ENCODE measurements around the gene PRR3.
A peak's percentile ranks its signal among the peaks of the same experiment; 100 is the strongest.

Gene PRR3

DNA sequence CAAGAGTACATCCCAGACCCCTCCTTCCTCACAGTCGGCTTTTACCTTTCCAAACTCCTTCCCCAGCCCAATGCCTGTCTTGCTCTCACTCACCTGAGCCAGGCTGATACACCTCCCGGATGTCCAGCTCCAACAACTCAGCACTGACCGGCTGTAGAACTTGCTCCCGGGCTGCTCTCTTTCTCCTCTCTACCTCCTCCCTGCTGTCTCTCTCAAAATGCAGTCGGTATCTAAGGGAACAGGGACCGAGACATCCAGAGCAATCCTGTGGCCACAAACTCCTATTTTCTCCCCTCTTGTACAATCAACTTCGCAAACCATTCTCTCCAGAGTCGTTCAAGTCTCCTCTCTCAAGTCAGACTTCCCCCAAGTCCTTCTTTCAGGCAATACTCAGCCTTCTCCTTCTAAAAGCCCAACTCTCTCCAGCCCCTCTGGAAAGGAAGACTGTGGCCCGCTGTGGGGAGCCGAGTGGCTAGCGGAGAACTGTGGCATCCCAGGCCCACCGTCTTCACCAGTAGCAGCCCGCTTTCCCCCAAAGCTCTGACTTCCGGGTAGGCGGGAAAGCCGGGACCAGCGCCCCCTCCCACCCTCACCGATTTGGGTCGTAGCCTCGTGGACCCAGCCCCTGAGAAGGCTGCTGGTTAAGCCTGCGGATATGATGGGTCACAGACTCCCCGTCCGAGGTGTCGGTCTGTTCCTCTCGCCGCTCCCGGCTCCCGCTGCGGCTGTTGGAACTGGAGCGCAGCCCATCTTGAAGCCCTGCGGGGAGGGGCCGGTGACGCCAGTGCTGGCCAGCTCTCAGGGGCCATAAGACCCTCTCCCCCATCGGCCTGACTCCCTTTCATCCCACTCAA lies 1.9 kb upstream of the PRR3 start:
- no peak for DNase-seq (ENCODE audit: low read depth in 1 of 2, low spot score in 1 of 2)
- H3K4me3 ChIP-seq (replicated peaks; ENCODE audit: insufficient read depth, low read length) = peak overlapping the region; percentile 90
- no peak for TF ChIP-seq GABPA (IDR thresholded peaks at IDR 0.05; ENCODE audit: low read depth)
- no peak for TF ChIP-seq CTCF (IDR thresholded peaks at IDR 0.05; ENCODE audit: insufficient read depth, low read length)
- H3K27ac ChIP-seq (replicated peaks) = no peak overlapping the region; the same call in 1 of the 2 replicates
- H3K27me3 ChIP-seq (ENCODE audit: insufficient read depth, poor library complexity, severe bottlenecking) = no peaks in the 10 kb centered on the region

DNA sequence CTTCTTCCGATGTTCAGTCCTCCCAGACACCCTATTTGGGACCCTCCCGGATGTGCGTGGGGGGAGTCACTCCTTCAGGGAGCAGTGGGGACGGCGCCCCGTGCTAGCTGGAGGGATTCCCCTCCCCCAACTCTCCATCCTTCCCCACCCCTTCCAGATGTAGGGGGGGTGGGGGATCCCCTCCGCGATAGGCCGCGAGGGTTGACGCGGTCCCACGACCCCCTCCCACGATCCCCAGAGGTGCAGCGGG lies 1.4 kb upstream of the PRR3 start:
- TF ChIP-seq, protein P1, sequence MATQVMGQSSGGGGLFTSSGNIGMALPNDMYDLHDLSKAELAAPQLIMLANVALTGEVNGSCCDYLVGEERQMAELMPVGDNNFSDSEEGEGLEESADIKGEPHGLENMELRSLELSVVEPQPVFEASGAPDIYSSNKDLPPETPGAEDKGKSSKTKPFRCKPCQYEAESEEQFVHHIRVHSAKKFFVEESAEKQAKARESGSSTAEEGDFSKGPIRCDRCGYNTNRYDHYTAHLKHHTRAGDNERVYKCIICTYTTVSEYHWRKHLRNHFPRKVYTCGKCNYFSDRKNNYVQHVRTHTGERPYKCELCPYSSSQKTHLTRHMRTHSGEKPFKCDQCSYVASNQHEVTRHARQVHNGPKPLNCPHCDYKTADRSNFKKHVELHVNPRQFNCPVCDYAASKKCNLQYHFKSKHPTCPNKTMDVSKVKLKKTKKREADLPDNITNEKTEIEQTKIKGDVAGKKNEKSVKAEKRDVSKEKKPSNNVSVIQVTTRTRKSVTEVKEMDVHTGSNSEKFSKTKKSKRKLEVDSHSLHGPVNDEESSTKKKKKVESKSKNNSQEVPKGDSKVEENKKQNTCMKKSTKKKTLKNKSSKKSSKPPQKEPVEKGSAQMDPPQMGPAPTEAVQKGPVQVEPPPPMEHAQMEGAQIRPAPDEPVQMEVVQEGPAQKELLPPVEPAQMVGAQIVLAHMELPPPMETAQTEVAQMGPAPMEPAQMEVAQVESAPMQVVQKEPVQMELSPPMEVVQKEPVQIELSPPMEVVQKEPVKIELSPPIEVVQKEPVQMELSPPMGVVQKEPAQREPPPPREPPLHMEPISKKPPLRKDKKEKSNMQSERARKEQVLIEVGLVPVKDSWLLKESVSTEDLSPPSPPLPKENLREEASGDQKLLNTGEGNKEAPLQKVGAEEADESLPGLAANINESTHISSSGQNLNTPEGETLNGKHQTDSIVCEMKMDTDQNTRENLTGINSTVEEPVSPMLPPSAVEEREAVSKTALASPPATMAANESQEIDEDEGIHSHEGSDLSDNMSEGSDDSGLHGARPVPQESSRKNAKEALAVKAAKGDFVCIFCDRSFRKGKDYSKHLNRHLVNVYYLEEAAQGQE (IDR thresholded peaks at IDR 0.05; ENCODE audit: insufficient replicate concordance, low read depth) = no peak
- no peak for TF ChIP-seq POLR2AphosphoS5 (IDR thresholded peaks at IDR 0.05; ENCODE audit: low read depth)
- no peak for TF ChIP-seq SPI1 (IDR thresholded peaks at IDR 0.05; ENCODE audit: borderline replicate concordance, low read depth)
- no peak for TF ChIP-seq GABPA (IDR thresholded peaks at IDR 0.05; ENCODE audit: low read depth)
- TF ChIP-seq CTCF (IDR thresholded peaks at IDR 0.05; ENCODE audit: insufficient read depth, low read length) = no peak
- Histone ChIP-seq H3K4me3 (replicated peaks; ENCODE audit: insufficient read depth, low read length) (peak overlapping the region; percentile 90), H3K27me3 (ENCODE audit: insufficient read depth, poor library complexity, severe bottlenecking) (no peaks in the 10 kb centered on the region), H3K27ac (replicated peaks) (peak overlapping the region; percentile 95)
- no peak for DNase-seq (ENCODE audit: low read depth in 1 of 2, low spot score in 1 of 2)

GRCh38 chr6:30556066-30556905 lies 809 bp upstream of the PRR3 start, which contains the start of gene GNL1:
Gene GNL1, minus strand, starts transcription at chr6:30556489. Its CDS starts 286 bp downstream, at chr6:30556203.
- H3K27me3 ChIP-seq (ENCODE audit: insufficient read depth, poor library complexity, severe bottlenecking) = no peaks in the 10 kb centered on the region
- DNase-seq (ENCODE audit: low read depth in 1 of 2, low spot score in 1 of 2) = peak; percentile 93 to 94
- H3K4me3 ChIP-seq (replicated peaks; ENCODE audit: insufficient read depth, low read length) = peak within 1 kb of the TSS; percentile 90
- TF ChIP-seq, protein P1 (IDR thresholded peaks at IDR 0.05; ENCODE audit: insufficient replicate concordance, low read depth) = no peak
- TF ChIP-seq SPI1 (IDR thresholded peaks at IDR 0.05; ENCODE audit: borderline replicate concordance, low read depth) = 0 out of 2 replicates have a peak, but pooled peaks have one; percentile 0
- peak; percentile 40 for TF ChIP-seq POLR2AphosphoS5 (IDR thresholded peaks at IDR 0.05; ENCODE audit: low read depth)
- H3K27ac ChIP-seq (replicated peaks) = peak within 1 kb of the TSS; percentile 95

DNA sequence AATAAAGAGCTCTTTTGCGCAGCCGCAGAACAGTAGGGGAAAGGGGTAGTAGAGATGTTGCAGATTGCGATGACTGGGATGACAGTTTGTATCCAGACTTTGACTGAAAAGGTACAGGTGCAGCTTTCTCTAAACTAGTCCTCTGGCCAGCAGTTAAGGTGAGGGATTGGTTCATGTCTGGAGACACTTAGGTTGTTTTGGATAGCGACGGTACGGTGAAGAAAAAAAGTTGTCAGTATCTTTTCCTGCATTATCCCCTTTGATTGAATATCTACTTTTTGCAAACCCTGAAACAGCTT lies 537 bp downstream of the PRR3 start:
- H3K27ac ChIP-seq (replicated peaks) = peak overlapping the region; percentile 95
- H3K27me3 ChIP-seq (ENCODE audit: insufficient read depth, poor library complexity, severe bottlenecking) = no peaks in the 10 kb centered on the region
- peak in 1 of 2 experiments; percentile 82 for DNase-seq (ENCODE audit: low read depth in 1 of 2, low spot score in 1 of 2)
- TF ChIP-seq GABPA (IDR thresholded peaks at IDR 0.05; ENCODE audit: low read depth) (no peak), POLR2AphosphoS5 (IDR thresholded peaks at IDR 0.05; ENCODE audit: low read depth) (no peak), SPI1 (IDR thresholded peaks at IDR 0.05; ENCODE audit: borderline replicate concordance, low read depth) (no peak), CTCF (IDR thresholded peaks at IDR 0.05; ENCODE audit: insufficient read depth, low read length) (no peak)
- TF ChIP-seq, protein P1 (IDR thresholded peaks at IDR 0.05; ENCODE audit: insufficient replicate concordance, low read depth) = no peak
- H3K4me3 ChIP-seq (replicated peaks; ENCODE audit: insufficient read depth, low read length) = peak overlapping the region; percentile 90

Measured in HL-60 (cell line).